Stimulated activated CD4-positive, alpha-beta T cell treated with anti-CD3 and anti-CD28 coated beads, Interleukin-1b, Interleukin-23, amount 100 ng/mL, for 24 hours (primary cell): ENCODE measurements around the gene BIN2.
"Not testable (repeated sequence)": the region's sequence is repeated elsewhere in the genome, so short reads cannot be mapped to it uniquely, and the experiment has no call there.

ENCODE experiments used
- DNase-seq, 4 experiments: peaks; one replicate each; pipeline ENCODE4 v3.0.0-alpha.2; 2020; ENCODE audit warnings: low read depth in 4 of 4, low spot score in 1 of 4

The BIN2 gene

GRCh38 chr12:51263341-51263740 lies 60.6 kb downstream of the BIN2 start:
- no peak for DNase-seq

GRCh38 chr12:51262758-51263177 lies 61.2 kb downstream of the BIN2 start:
- no peak for DNase-seq

GRCh38 chr12:51259600-51259999 lies 64.4 kb downstream of the BIN2 start:
- DNase-seq, result not testable (repeated sequence)

GRCh38 chr12:51254536-51254935 lies 69.4 kb downstream of the BIN2 start:
- no peak for DNase-seq

DNA sequence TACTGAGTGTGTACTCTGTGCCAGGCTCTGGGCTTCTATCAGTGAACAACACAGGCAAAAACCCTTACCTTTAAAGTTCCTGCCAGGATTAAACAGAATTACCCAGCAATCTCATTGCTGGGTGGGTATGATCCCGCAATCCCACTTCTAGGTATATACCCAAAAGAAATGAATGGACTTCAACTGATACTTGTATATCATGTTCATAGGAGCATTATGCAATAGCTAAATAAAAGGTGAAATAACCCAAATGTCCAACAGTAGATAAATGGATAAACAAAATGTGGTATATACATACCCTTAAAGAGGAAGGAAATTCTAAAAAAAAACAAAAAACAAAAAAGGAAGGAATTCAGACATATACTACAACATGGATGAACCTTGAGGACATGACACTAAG lies 70.7 kb downstream of the BIN2 start:
- DNase-seq, result no peak

DNA sequence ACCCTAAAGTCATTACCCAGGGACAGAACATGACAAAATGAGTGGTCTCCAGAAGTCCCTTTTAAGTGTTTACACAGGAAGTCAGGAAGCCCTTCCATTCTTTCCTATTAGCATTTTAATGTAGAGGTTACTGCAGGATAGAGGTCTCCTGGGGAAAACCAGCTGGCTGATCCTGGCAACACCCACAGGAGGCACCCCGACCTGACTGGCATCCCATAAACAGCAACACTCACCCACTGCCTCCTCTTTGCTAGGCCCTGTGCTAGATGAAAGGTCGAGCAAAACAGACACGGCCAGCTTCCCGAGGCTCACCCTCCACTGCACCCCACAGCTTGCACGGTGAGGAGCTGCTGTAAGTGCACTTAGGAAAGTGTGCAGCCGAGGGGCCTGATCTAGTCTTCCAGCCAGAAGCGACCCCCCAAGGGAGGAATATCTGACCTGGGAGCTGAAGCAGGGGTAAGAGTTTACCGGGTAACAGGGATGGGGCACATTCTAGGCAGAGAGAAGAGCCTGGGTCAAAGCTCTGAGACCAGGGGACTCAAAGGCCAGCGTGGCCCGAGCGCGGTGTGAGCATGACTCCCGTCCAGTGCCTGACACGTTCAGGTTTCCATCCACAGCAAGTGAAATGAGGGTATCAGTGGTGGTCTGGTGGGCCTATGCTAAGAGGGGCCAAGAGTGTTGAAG lies 76.3 kb downstream of the BIN2 start:
- no peak for DNase-seq

GRCh38 chr12:51246254-51246853 lies 77.6 kb downstream of the BIN2 start:
- no peak for DNase-seq

- no peak for DNase-seq
Observed at GRCh38 chr12:51245476-51246253, 78.3 kb downstream of the BIN2 start.

DNA sequence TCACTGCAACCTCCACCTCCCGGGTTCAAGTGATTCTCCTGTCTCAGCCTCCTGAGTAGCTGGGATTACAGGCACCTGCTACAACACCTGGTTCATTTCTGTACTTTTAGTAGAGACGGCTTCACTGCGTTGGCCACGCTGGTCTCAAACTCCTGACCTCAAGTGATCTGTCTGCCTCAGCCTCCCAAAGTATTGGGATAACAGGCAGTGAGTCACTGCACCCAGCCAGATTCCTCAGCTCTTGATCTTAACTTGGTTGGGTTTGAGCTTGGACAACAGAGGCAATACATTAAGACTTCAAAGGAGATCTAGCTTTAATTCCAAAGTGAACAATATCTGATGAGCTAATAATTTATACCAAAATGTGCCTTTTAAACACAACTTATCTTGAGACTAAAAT lies 79.7 kb downstream of the BIN2 start:
- DNase-seq, result no peak

DNA sequence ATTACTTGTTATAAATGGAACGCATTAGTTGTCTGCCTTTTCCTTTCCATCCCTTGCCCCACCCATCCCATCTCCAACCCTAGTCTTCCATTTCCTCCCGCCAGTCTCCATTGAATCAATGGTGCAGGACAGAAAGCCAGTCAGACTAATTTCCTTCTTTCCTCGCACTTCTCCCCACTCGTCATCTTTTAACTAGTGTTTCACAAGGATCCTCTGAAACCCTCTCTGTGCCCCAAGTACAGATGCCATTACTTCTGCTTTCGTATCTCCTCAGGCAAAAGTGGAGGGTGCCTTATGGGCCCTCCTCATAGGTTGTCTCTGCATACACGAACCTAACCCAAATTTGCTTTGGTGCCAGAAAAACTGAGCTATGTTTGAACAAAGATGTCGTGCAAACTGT lies 81.1 kb downstream of the BIN2 start:
- DNase-seq, result no peak

GRCh38 chr12:51242120-51242519 lies 81.9 kb downstream of the BIN2 start:
- DNase-seq, result no peak

- DNase-seq, result no peak
Observed at GRCh38 chr12:51240971-51241370, 83.0 kb downstream of the BIN2 start.

- DNase-seq, result peak; percentile 77 to 95 (median 92)
Observed at GRCh38 chr12:51238510-51239334, 85.3 kb downstream of the BIN2 start, which contains the start of gene DAZAP2. TSS of gene DAZAP2 (plus strand) at chr12:51238826. CDS start at chr12:51238908, 82 bp downstream.

DNA sequence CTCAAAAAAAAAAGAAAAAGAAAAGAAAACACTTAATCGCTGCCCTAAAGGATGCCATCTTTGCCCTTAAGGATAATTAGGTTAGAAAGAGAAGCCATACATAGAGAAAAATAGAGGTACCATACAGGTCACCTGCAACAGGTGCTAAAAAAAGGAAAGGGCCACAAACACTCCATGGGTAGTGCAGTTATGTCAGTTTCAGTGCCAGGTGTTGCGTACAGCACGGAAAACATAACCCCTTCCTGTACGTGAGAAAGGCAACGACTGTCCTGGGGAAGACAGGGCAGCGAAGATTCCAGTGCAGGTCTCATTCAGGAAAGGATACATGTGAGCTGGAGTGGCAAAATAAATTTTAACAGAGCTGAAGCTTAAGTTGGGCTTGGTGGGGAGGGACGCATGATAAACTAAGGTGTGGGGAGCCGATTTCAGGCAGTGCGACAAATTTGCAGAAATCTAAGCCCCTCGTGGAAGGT lies 85.9 kb downstream of the BIN2 start:
- DNase-seq, result no peak

DNA sequence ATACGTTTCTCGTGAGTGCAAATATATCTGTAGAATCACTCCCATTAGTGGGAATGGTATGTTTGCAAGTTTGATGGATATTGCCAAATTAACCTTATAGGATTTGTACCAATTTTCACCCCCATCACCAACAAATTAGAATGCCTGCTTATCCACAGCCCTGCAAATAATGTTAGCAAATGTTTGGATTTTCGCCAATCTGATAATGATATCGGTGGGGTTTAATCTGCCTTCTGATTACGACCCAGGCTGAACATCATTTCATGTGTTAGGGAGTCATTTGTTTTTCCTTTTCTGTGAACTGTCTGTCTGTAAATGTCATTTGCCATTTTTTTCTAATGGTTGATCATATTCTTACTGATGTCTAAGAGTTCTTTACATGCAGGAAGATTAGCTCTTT lies 89.4 kb downstream of the BIN2 start:
- no peak for DNase-seq

- DNase-seq, result no peak
Observed at GRCh38 chr12:51232642-51233041, 91.3 kb downstream of the BIN2 start.
